OCI-LY1 (cell line): ENCODE results near the gene PTPRO.
A peak's percentile ranks its signal among the peaks of the same experiment; 100 is the strongest.

Source experiments
- H2AFZ ChIP-seq: fragments of 200-600 bp; sonication (generic), shearing (Covaris generic); 2 replicates; pipeline ENCODE4 v1.6.0; 2014; ENCODE audit warnings: antibody characterized with exemption, mild to moderate bottlenecking, low read length
- H3F3A ChIP-seq: fragments of 200-600 bp; sonication (generic), shearing (Covaris generic); 2 replicates; pipeline ENCODE4 v1.6.0; 2014; ENCODE audit warnings: mild to moderate bottlenecking, antibody characterized with exemption, low read length, moderate library complexity; ENCODE audit not compliant: insufficient read depth
- H3K27ac ChIP-seq: fragments of 200-600 bp; sonication (generic); 2 replicates; pipeline ENCODE4 v1.5.1; 2014; ENCODE audit warnings: low read length, mixed run types, mild to moderate bottlenecking, low read depth; ENCODE audit not compliant: poor library complexity, severe bottlenecking
- H3K27me3 ChIP-seq: fragments of 200-600 bp; sonication (generic); 2 replicates; pipeline ENCODE4 v1.6.0; 2014; ENCODE audit warnings: antibody characterized with exemption, mild to moderate bottlenecking, low read length, moderate library complexity; ENCODE audit not compliant: insufficient read depth
- H3K36me3 ChIP-seq: fragments of 200-600 bp; sonication (generic); 2 replicates; pipeline ENCODE4 v1.6.1; 2014; ENCODE audit warnings: mild to moderate bottlenecking, antibody characterized with exemption, low read length, moderate library complexity, mixed read lengths; ENCODE audit not compliant: insufficient read depth
- H3K4me1 ChIP-seq: fragments of 200-600 bp; sonication (generic); 2 replicates; pipeline ENCODE4 v1.5.1; 2014; ENCODE audit warnings: mild to moderate bottlenecking, low read length, moderate library complexity; ENCODE audit not compliant: insufficient read depth, severe bottlenecking
- H3K4me2 ChIP-seq: fragments of 200-600 bp; sonication (generic), shearing (Covaris generic); 2 replicates; pipeline ENCODE4 v1.6.1; 2014; ENCODE audit warnings: low read length
- H3K4me3 ChIP-seq: fragments of 200-600 bp; sonication (generic); 2 replicates; pipeline ENCODE4 v1.5.1; 2014; ENCODE audit warnings: low read length, low read depth, mild to moderate bottlenecking, mixed read lengths; ENCODE audit not compliant: poor library complexity, severe bottlenecking
- H3K79me2 ChIP-seq: fragments of 200-600 bp; shearing (Covaris generic); 2 replicates; pipeline ENCODE4 v1.6.1; 2016; ENCODE audit warnings: mixed run types, low read length, mixed read lengths; ENCODE audit not compliant: insufficient read depth
- H3K9ac ChIP-seq: fragments of 200-600 bp; sonication (generic), shearing (Covaris generic); 2 replicates; pipeline ENCODE4 v1.6.1; 2014; ENCODE audit warnings: mild to moderate bottlenecking, low read length, mixed read lengths
- H3K9me2 ChIP-seq: fragments of 200-600 bp; sonication (generic), shearing (Covaris generic); 2 replicates; pipeline ENCODE4 v1.6.1; 2014; ENCODE audit warnings: low read depth, mild to moderate bottlenecking, low read length, mixed read lengths
- H3K9me3 ChIP-seq: fragments of 200-600 bp; shearing (Covaris generic); 2 replicates; pipeline ENCODE4 v1.6.1; 2014; ENCODE audit warnings: low read length, mixed read lengths
- H4K20me1 ChIP-seq: fragments of 200-600 bp; sonication (generic), shearing (Covaris generic); 2 replicates; pipeline ENCODE4 v1.6.0; 2016; ENCODE audit warnings: mild to moderate bottlenecking, low read length; ENCODE audit not compliant: insufficient read depth
- CTCF ChIP-seq: fragments of 200-600 bp; sonication (generic), shearing (Covaris generic); IDR thresholded peaks from 2 replicates; pipeline ENCODE4 v1.5.1; 2017; ENCODE audit warnings: mild to moderate bottlenecking, antibody characterized with exemption, low read length, moderate library complexity, mixed read lengths
- EZH2 ChIP-seq: fragments of 200-600 bp; sonication (generic), shearing (Covaris generic); IDR thresholded peaks from 2 replicates; pipeline ENCODE4 v1.8.0; 2017; ENCODE audit warnings: borderline replicate concordance, mixed run types, mild to moderate bottlenecking, antibody characterized with exemption, low read length, moderate library complexity, mixed read lengths

Gene PTPRO

GRCh38 chr12:15276088-15276698 lies 46.1 kb upstream of the PTPRO start:
- no peak overlapping the region for H3K27ac ChIP-seq

GRCh38 chr12:15278816-15279658 lies 43.3 kb upstream of the PTPRO start:
- no peaks in the 10 kb centered on the region for H3K36me3 ChIP-seq
- no peaks in the 10 kb centered on the region for H3K79me2 ChIP-seq
- H3K27me3 ChIP-seq, result no peaks in the 10 kb centered on the region
- H3K4me3 ChIP-seq, result no peak overlapping the region
- no peaks in the 10 kb centered on the region for H4K20me1 ChIP-seq
- H3K9me2 ChIP-seq, result no peaks in the 10 kb centered on the region
- H3K4me1 ChIP-seq, result no peaks in the 10 kb centered on the region
- TF ChIP-seq CTCF (no peak), EZH2 (no peak)
- H2AFZ ChIP-seq, result no peak overlapping the region
- H3K9ac ChIP-seq, result no peak overlapping the region
- no peak overlapping the region for H3K27ac ChIP-seq
- H3K4me2 ChIP-seq, result no peak overlapping the region
- no peaks in the 10 kb centered on the region for H3F3A ChIP-seq
- no peaks in the 10 kb centered on the region for H3K9me3 ChIP-seq

More at GRCh38 chr12:15276088-15276698, 46.1 kb upstream of the PTPRO start:
- no peaks in the 10 kb centered on the region for H3K79me2 ChIP-seq
- no peaks in the 10 kb centered on the region for H3F3A ChIP-seq
- no peaks in the 10 kb centered on the region for H3K9me2 ChIP-seq
- H3K4me2 ChIP-seq, result no peak overlapping the region
- no peak overlapping the region for H3K9ac ChIP-seq
- no peaks in the 10 kb centered on the region for H3K4me1 ChIP-seq
- H3K27me3 ChIP-seq, result no peaks in the 10 kb centered on the region
- H3K9me3 ChIP-seq, result no peaks in the 10 kb centered on the region
- no peak overlapping the region for H3K4me3 ChIP-seq
- no peak overlapping the region for H2AFZ ChIP-seq
- no peaks in the 10 kb centered on the region for H4K20me1 ChIP-seq
- TF ChIP-seq EZH2 (no peak), CTCF (peak; percentile 78)
- no peaks in the 10 kb centered on the region for H3K36me3 ChIP-seq

GRCh38 chr12:15280930-15281329 lies 41.4 kb upstream of the PTPRO start:
- H3K9me3 ChIP-seq, result no peaks in the 10 kb centered on the region
- H3K27ac ChIP-seq, result no peak overlapping the region
- H4K20me1 ChIP-seq, result no peaks in the 10 kb centered on the region
- H3K9ac ChIP-seq, result no peak overlapping the region
- no peak overlapping the region for H3K4me2 ChIP-seq
- H3K79me2 ChIP-seq, result no peaks in the 10 kb centered on the region
- H3K36me3 ChIP-seq, result no peaks in the 10 kb centered on the region
- no peak overlapping the region for H2AFZ ChIP-seq
- TF ChIP-seq EZH2 (no peak), CTCF (no peak)
- no peaks in the 10 kb centered on the region for H3K9me2 ChIP-seq
- no peak overlapping the region for H3K4me3 ChIP-seq
- no peaks in the 10 kb centered on the region for H3K27me3 ChIP-seq
- no peaks in the 10 kb centered on the region for H3F3A ChIP-seq
- no peaks in the 10 kb centered on the region for H3K4me1 ChIP-seq
